ENCODE measurements around the gene PLD3.

DNA sequence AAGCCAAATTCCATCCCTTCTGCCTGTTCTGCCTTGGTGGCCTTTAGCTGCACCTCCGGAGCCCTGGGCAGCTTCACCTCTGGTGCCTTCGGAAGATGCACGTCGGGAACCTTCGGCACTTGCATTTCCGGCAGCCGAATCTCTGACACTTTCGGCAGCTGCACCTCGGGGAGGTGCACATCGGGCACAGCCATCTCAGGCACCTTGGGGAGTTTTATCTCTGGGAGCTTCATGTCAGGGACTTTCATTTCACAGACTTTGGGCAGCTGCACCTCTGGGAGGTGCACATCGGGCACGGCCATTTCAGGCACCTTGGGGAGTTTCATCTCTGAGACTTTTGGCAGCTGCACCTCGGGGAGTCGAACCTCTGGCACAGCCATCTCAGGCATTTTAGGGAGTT lies 47.5 kb downstream of the PLD3 start:
- TF ChIP-seq TAF1 (IDR thresholded peaks at IDR 0.05; ENCODE audit: borderline replicate concordance, low read depth, low read length) (no peak), POLR2AphosphoS5 (IDR thresholded peaks at IDR 0.05; ENCODE audit: low read depth, low read length) (no peak)
